K562 (cell line): Measurements from ENCODE around the gene IGIP. TPM values are rescaled to one million over a fixed set of nuclear protein-coding genes. Genes with fewer than 3 reads are reported as not detected.
A peak's percentile ranks its signal among the peaks of the same experiment; 100 is the strongest.

ENCODE experiments used
- ATAC-seq: fragments of 200-7000 bp; cut with Tn5 transposase; 3 replicates; pipeline ENCODE4 v1.9.1; 2020; ENCODE audit warnings: moderate library complexity
- BruUV-seq: library from RNA; stranded (reverse); fragments of 400-500 nt; replicated peaks from 2 replicates; lab custom pipeline; 2021; lab: Mats Ljungman, UMichigan
- CTCF ChIA-PET: fragments of 300-600 bp; formaldehyde crosslinking; extraction: SDS; loops from one replicate; lab custom pipeline; 2021; ENCODE audit warnings: low intra/inter-chr PET ratio; lab: Yijun Ruan, JAX
- POLR2A ChIA-PET: fragments of 300-600, 350-650 bp; sonication (Branson Sonifier 250); formaldehyde crosslinking; extraction: SDS; loops from one replicate; lab custom pipeline; 2021; ENCODE audit warnings: antibody characterized with exemption, inconsistent platforms; lab: Yijun Ruan, JAX
- DNase-seq, 4 experiments: peaks; one replicate each; pipeline versions ENCODE4 v3.0.0 to v3.0.0-alpha.2; 2011 to 2018; ENCODE audit warnings: low spot score in 3 of 4, mixed read lengths in 3 of 4; ENCODE audit errors: extremely low read depth in 1 of 4
- FAIRE-seq: peaks from 2 replicates; lab custom pipeline; 2011; peaks lifted over from hg19 to GRCh38; lab: Jason Lieb, UNC
- H2AFZ ChIP-seq: 2 replicates; pipeline ENCODE4 v1.6.0; 2011; ENCODE audit warnings: low read depth, low read length, control low read depth, inconsistent platforms
- H3K27ac ChIP-seq: fragments of 200-600 bp; 3 replicates; pipeline ENCODE4 v1.8.0; 2011; ENCODE audit warnings: low read depth, mild to moderate bottlenecking, control low read depth, inconsistent platforms, low read length, moderate library complexity, mixed read lengths; ENCODE audit errors: extremely low read depth
- H3K27me3 ChIP-seq, 2 experiments: fragments of 300-600 bp in 1 of 2; 2 replicates in 1 of 2; 3 replicates in 1 of 2; pipeline versions ENCODE4 v1.6.0 to v1.8.0; 2011; ENCODE audit warnings: inconsistent platforms in 2 of 2, low read length in 2 of 2, mild to moderate bottlenecking in 1 of 2, mixed read lengths in 1 of 2, moderate library complexity in 1 of 2; ENCODE audit not compliant: control insufficient read depth in 2 of 2, insufficient read depth in 2 of 2
- H3K36me3 ChIP-seq: fragments of 300-600 bp; 3 replicates; pipeline ENCODE4 v1.8.0; 2011; ENCODE audit warnings: mild to moderate bottlenecking, low read length, inconsistent platforms; ENCODE audit not compliant: control insufficient read depth, insufficient read depth
- H3K4me1 ChIP-seq, 2 experiments: fragments of 200-600 bp in 1 of 2; replicated peaks in 1 of 2; 2 replicates in 1 of 2; 3 replicates in 1 of 2; pipeline versions ENCODE4 v1.5.1 to v1.8.0; 2011; ENCODE audit warnings: inconsistent platforms in 2 of 2, low read length in 2 of 2, mild to moderate bottlenecking in 1 of 2, mixed read lengths in 1 of 2, moderate library complexity in 1 of 2; ENCODE audit not compliant: control insufficient read depth in 2 of 2, insufficient read depth in 2 of 2
- H3K4me2 ChIP-seq: 2 replicates; pipeline ENCODE4 v1.6.1; 2011; ENCODE audit warnings: low read length, control low read depth, inconsistent platforms, mixed read lengths; ENCODE audit not compliant: insufficient read depth
- H3K4me3 ChIP-seq: fragments of 200-600 bp; sonication (generic), shearing (Covaris generic); 2 replicates; pipeline ENCODE4 v1.5.1; 2016; ENCODE audit warnings: control low read depth, inconsistent platforms
- H3K79me2 ChIP-seq: fragments of 200-600 bp; 3 replicates; pipeline ENCODE4 v1.8.0; 2011; ENCODE audit warnings: low read length, inconsistent platforms; ENCODE audit not compliant: control insufficient read depth, insufficient read depth
- H3K9ac ChIP-seq, 2 experiments: 2 replicates each; pipeline versions ENCODE4 v1.6.0 to v1.6.1; 2011; ENCODE audit warnings: low read depth in 2 of 2, low read length in 2 of 2, control low read depth in 1 of 2, inconsistent platforms in 1 of 2, mild to moderate bottlenecking in 1 of 2, mixed read lengths in 1 of 2; ENCODE audit not compliant: insufficient read depth in 1 of 2
- H3K9me1 ChIP-seq: one replicate; pipeline ENCODE4 v1.6.0; 2011; ENCODE audit warnings: inconsistent platforms, mild to moderate bottlenecking, low read length, moderate library complexity; ENCODE audit not compliant: control insufficient read depth, insufficient read depth
- H3K9me3 ChIP-seq: replicated peaks from 2 replicates; pipeline ENCODE4 v1.5.1; 2011; ENCODE audit warnings: low read depth, low read length, inconsistent platforms; ENCODE audit not compliant: control insufficient read depth, insufficient read depth
- H4K20me1 ChIP-seq: replicated peaks from 2 replicates; pipeline ENCODE4 v1.6.1; 2011; ENCODE audit warnings: low read length, inconsistent platforms, mixed read lengths; ENCODE audit not compliant: control insufficient read depth, insufficient read depth
- CREB3L1 ChIP-seq: fragments of 450-650 bp; IDR thresholded peaks from 2 replicates; pipeline ENCODE4 v1.6.1; 2014; ENCODE audit warnings: low read depth, mild to moderate bottlenecking, moderate library complexity, borderline replicate concordance
- E2F4 ChIP-seq: sonication (generic); formaldehyde crosslinking; IDR thresholded peaks from 2 replicates; pipeline ENCODE4 v1.8.0; 2022; ENCODE audit warnings: mild to moderate bottlenecking, low read depth, missing genetic modification reagents
- HCFC1 ChIP-seq: IDR thresholded peaks from 2 replicates; pipeline ENCODE4 v1.6.1; 2012; ENCODE audit warnings: low read depth, low read length, improper control_type of control experiment
- KAT8 ChIP-seq: fragments of 450-650 bp; IDR thresholded peaks from 2 replicates; pipeline ENCODE4 v1.6.1; 2016; ENCODE audit warnings: low read depth, mild to moderate bottlenecking
- MEIS2 ChIP-seq: fragments of 450-650 bp; IDR thresholded peaks from 2 replicates; pipeline ENCODE4 v1.6.1; 2014; ENCODE audit warnings: mild to moderate bottlenecking; ENCODE audit not compliant: partially characterized antibody
- RCOR1 ChIP-seq, 2 experiments: IDR thresholded peaks; 2 replicates each; pipeline ENCODE4 v1.6.1; 2012; ENCODE audit warnings: low read depth in 2 of 2, low read length in 2 of 2, borderline replicate concordance in 1 of 2, improper control_type of control experiment in 1 of 2
- SIN3A ChIP-seq, 2 experiments: fragments of 150-350 bp in 1 of 2; IDR thresholded peaks; 2 replicates each; pipeline ENCODE4 v1.6.1; 2011 to 2016; ENCODE audit warnings: borderline replicate concordance in 2 of 2, low read depth in 2 of 2, low read length in 2 of 2, mild to moderate bottlenecking in 2 of 2, moderate library complexity in 2 of 2; ENCODE audit not compliant: control insufficient read depth in 1 of 2
- SNRNP70 ChIP-seq: fragments of 200-400 bp; formaldehyde crosslinking; optimal IDR thresholded peaks from 2 replicates; pipeline ENCODE3; 2017; ENCODE audit warnings: low read depth, low read length
- TBL1XR1 ChIP-seq, 2 experiments: IDR thresholded peaks; 2 replicates each; pipeline ENCODE4 v1.6.1; 2012; ENCODE audit warnings: improper control_type of control experiment in 2 of 2, low read length in 2 of 2, mild to moderate bottlenecking in 1 of 2
- TRIM24 ChIP-seq, 2 experiments: fragments of 450-650 bp; IDR thresholded peaks; 2 replicates each; pipeline ENCODE4 v1.6.1; 2016
- ZNF143 ChIP-seq: sonication (generic); formaldehyde crosslinking; IDR thresholded peaks from 2 replicates; pipeline ENCODE4 v1.9.0; 2022; ENCODE audit warnings: mild to moderate bottlenecking, missing genetic modification reagents
- ZNF79 ChIP-seq: fragments of 250-450 bp; sonication (Bioruptor Pico); IDR thresholded peaks from 2 replicates; pipeline ENCODE4 v1.4.0; 2020; ENCODE audit warnings: low read depth, mild to moderate bottlenecking, moderate library complexity
- WGBS: fragments of 100-300 bp; shearing (Covaris generic); methylation state at CpG from one replicate; pipeline ENCODE4 v1.1.6; 2016; ENCODE audit warnings: low coverage, mixed read lengths; ENCODE audit not compliant: insufficient coverage; ENCODE audit errors: missing lambda C conversion rate; 5-methylcytosine and 5-hydroxymethylcytosine counted together
- in situ Hi-C: fragments of 300-500 bp; cut with MboI; formaldehyde crosslinking; loops from 4 replicates; pipeline ENCODE4 v1.15.0; 2018; ENCODE audit warnings: inconsistent platforms, mixed read lengths
- intact Hi-C: fragments of 100-400 bp; cut with micrococcal nuclease; formaldehyde crosslinking; loops from 2 replicates; pipeline ENCODE4 v1.14.2; 2022
- polyA plus RNA-seq, 8 experiments: library from polyadenylated mRNA; depleted of rRNA in 4 of 8; stranded (reverse) in 5 of 8; unstranded in 3 of 8; fragments of >200 nt; fragmentation: Nextera tagmentation in 2 of 8; fragmentation: Illumina TruSeq in 1 of 8; extraction: Ambion mirVana in 2 of 8; extraction: Trizol in 1 of 8; gene quantifications; 2 replicates each; pipeline versions ENCODE4 v1.2.1 to v1.2.3, GENCODE V29; 2011 to 2014; ENCODE audit warnings: inconsistent platforms in 1 of 8, missing spikeins in 1 of 8
- total RNA-seq, 7 experiments: library from RNA; depleted of rRNA in 6 of 7; stranded (reverse); fragments of >200 nt in 6 of 7; fragmentation: Illumina TruSeq in 2 of 7; extraction: Trizol in 2 of 7; gene quantifications; 2 replicates each; pipeline versions ENCODE4 v1.2.1 to v1.2.3, GENCODE V29; 2011 to 2021; ENCODE audit warnings: low replicate concordance in 1 of 7

Gene IGIP
- total and polyA plus RNA-seq, 9 of the 15 experiments (the other 6 are each of a cell fraction or from before 2014, with no cell fraction given): 0.52 to 1.6 (median 1.2) TPM

GRCh38 chr5:140093179-140093578 lies 32.6 kb upstream of the IGIP start:
- DNase-seq: no peak
- H3K9me1 ChIP-seq: no peaks in the 10 kb centered on the region
- CTCF ChIA-PET: no interaction called here
- no peak overlapping the region for H3K4me3 ChIP-seq
- H3K79me2 ChIP-seq: no peaks in the 10 kb centered on the region
- BruUV-seq: no TSS peak
- 0% methylated on average over 1 of the region's 1 CpG for WGBS
- FAIRE-seq: no peak
- in situ Hi-C loops: no loop called here
- H3K4me2 ChIP-seq: no peak overlapping the region
- H3K36me3 ChIP-seq: no peaks in the 10 kb centered on the region
- peaks cover 10% of the 10 kb centered on the region for H3K9me3 ChIP-seq
- no peaks in the 10 kb centered on the region for H3K4me1 ChIP-seq
- no peaks in the 10 kb centered on the region for H4K20me1 ChIP-seq
- intact Hi-C loops: no loop called here
- ATAC-seq: no peak
- no peak overlapping the region for H3K9ac ChIP-seq
- H3K27ac ChIP-seq: no peak overlapping the region
- no peak overlapping the region for H2AFZ ChIP-seq
- POLR2A ChIA-PET: no interaction called here
- H3K27me3 ChIP-seq: no peaks in the 10 kb centered on the region; a peak in 1 of 5 replicates
- TF ChIP-seq KAT8 (no peak), SIN3A (IDR thresholded peaks at IDR 0.05; ENCODE audit: borderline replicate concordance in 2 of 2, control insufficient read depth in 1 of 2, low read depth in 2 of 2, low read length in 2 of 2) (no peak), SNRNP70 (no peak), E2F4 (CRISPR knock-in tag) (no peak), ZNF143 (CRISPR knock-in tag) (no peak)

GRCh38 chr5:140093866-140094265 lies 31.9 kb upstream of the IGIP start:
- in situ Hi-C loops: no loop called here
- intact Hi-C loops: no loop called here
- POLR2A ChIA-PET: no interaction called here
- 6% methylated on average over 1 of the region's 1 CpG for WGBS
- no TSS peak for BruUV-seq
- H2AFZ ChIP-seq: no peak overlapping the region
- no peak for DNase-seq
- H3K4me2 ChIP-seq: no peak overlapping the region
- no peaks in the 10 kb centered on the region for H3K9me1 ChIP-seq
- no peak for ATAC-seq
- H4K20me1 ChIP-seq: no peaks in the 10 kb centered on the region
- H3K36me3 ChIP-seq: no peaks in the 10 kb centered on the region
- H3K79me2 ChIP-seq: no peaks in the 10 kb centered on the region
- no peak overlapping the region for H3K27ac ChIP-seq
- H3K9me3 ChIP-seq: peaks cover 10% of the 10 kb centered on the region
- no peak overlapping the region for H3K4me3 ChIP-seq
- no peak overlapping the region for H3K9ac ChIP-seq
- no peaks in the 10 kb centered on the region; a peak in 1 of 5 replicates for H3K27me3 ChIP-seq
- no peak for FAIRE-seq
- CTCF ChIA-PET: no interaction called here
- H3K4me1 ChIP-seq: no peaks in the 10 kb centered on the region
- TF ChIP-seq TRIM24 (IDR thresholded peaks at IDR 0.05) (peak in 1 of 2 experiments; percentile 53; a peak in 1 of 4 replicates), RCOR1 (IDR thresholded peaks at IDR 0.05; ENCODE audit: borderline replicate concordance in 1 of 2, low read depth in 2 of 2, low read length in 2 of 2) (no peak), HCFC1 (no peak), CREB3L1 (no peak), SIN3A (IDR thresholded peaks at IDR 0.05; ENCODE audit: borderline replicate concordance in 2 of 2, control insufficient read depth in 1 of 2, low read depth in 2 of 2, low read length in 2 of 2) (no peak), MEIS2 (peak; percentile 50), ZNF79 (CRISPR knock-in tag) (no peak), TBL1XR1 (IDR thresholded peaks at IDR 0.05; ENCODE audit: low read length in 2 of 2) (no peak)
